Brain microvascular endothelial cell (primary cell): ENCODE measurements around the gene ALDH1B1.

Source experiments
- DNase-seq: peaks from one replicate; pipeline ENCODE4 v3.0.0-alpha.2; 2020
- H3K27ac ChIP-seq: fragments of 250-450 bp; sonication (Bioruptor Pico); 2 replicates; pipeline ENCODE4 v1.5.1; 2020; ENCODE audit warnings: mild to moderate bottlenecking, moderate library complexity
- H3K27me3 ChIP-seq: fragments of 250-450 bp; sonication (Bioruptor Pico); replicated peaks from 2 replicates; pipeline ENCODE4 v1.5.1; 2020; ENCODE audit warnings: mild to moderate bottlenecking
- H3K36me3 ChIP-seq: fragments of 250-450 bp; sonication (Bioruptor Pico); replicated peaks from 2 replicates; pipeline ENCODE4 v1.5.1; 2020; ENCODE audit warnings: mild to moderate bottlenecking
- H3K4me3 ChIP-seq: 2 replicates; pipeline ENCODE4 v1.5.1; 2011; ENCODE audit warnings: low read depth, mild to moderate bottlenecking, control low read depth, low read length, moderate library complexity
- in situ Hi-C: cut with HindIII; loops from 2 replicates; pipeline ENCODE4 v1.10.0; 2017; ENCODE audit warnings: low sequenced_read_pairs, low pct_ligation_motif_present
- TF ChIP-seq, protein P1 (sequence below): IDR thresholded peaks from 2 replicates; pipeline ENCODE4 v1.5.1; 2011; ENCODE audit warnings: low read depth, mild to moderate bottlenecking, moderate library complexity, low read length, control low read depth, inconsistent platforms; ENCODE audit errors: missing control alignments

ALDH1B1 gene

DNA sequence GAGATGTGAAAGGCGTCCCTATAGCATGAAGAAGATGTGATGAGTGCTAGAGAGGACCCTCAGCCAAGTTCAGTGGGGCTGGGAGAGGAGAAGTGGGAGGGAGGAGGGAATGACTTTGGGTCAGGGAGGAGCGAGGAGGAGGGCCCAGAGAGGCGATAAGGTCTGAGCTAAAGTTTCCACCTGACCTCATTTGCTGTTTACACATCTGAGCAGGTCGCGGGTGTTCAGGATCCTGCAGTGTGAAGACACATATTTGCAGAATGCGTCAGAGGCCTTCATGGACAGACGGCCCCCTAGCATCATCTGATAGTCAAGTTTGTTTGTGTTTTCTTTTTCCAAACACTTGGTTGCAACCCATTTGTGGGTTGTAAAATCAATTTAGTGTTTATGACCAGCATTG lies 50.7 kb downstream of the ALDH1B1 start:
- DNase-seq: peak; percentile 31
- in situ Hi-C loops: no loop called here
- Histone ChIP-seq H3K27ac (no peak overlapping the region), H3K27me3 (peaks cover 4% of the 10 kb centered on the region), H3K36me3 (no peaks in the 10 kb centered on the region), H3K4me3 (no peak overlapping the region)
- TF ChIP-seq, protein P1, sequence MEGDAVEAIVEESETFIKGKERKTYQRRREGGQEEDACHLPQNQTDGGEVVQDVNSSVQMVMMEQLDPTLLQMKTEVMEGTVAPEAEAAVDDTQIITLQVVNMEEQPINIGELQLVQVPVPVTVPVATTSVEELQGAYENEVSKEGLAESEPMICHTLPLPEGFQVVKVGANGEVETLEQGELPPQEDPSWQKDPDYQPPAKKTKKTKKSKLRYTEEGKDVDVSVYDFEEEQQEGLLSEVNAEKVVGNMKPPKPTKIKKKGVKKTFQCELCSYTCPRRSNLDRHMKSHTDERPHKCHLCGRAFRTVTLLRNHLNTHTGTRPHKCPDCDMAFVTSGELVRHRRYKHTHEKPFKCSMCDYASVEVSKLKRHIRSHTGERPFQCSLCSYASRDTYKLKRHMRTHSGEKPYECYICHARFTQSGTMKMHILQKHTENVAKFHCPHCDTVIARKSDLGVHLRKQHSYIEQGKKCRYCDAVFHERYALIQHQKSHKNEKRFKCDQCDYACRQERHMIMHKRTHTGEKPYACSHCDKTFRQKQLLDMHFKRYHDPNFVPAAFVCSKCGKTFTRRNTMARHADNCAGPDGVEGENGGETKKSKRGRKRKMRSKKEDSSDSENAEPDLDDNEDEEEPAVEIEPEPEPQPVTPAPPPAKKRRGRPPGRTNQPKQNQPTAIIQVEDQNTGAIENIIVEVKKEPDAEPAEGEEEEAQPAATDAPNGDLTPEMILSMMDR: no peak

DNA sequence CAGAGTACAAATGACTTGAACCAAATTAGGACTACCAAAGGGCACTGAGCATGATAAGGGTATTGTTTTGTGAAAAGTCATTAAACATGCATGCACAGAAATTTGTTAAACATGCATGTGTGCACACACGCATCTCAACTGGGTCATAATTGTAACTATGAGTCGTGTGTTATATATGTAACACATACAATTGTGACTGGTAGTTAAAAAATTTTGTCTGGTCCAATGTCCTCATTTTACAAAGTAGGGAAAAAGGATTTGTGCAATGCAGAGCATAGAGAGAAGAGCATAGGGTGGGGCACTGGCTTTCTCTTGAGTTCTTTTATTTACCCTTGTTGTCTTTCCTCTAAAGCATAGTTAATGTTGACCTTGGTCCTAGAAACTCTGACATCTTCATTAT lies 51.1 kb downstream of the ALDH1B1 start:
- DNase-seq: no peak
- TF ChIP-seq, protein P1: no peak
- Histone ChIP-seq H3K4me3 (no peak overlapping the region), H3K27me3 (peaks cover 4% of the 10 kb centered on the region), H3K36me3 (no peaks in the 10 kb centered on the region), H3K27ac (no peak overlapping the region)
- in situ Hi-C loops: no loop called here

DNA sequence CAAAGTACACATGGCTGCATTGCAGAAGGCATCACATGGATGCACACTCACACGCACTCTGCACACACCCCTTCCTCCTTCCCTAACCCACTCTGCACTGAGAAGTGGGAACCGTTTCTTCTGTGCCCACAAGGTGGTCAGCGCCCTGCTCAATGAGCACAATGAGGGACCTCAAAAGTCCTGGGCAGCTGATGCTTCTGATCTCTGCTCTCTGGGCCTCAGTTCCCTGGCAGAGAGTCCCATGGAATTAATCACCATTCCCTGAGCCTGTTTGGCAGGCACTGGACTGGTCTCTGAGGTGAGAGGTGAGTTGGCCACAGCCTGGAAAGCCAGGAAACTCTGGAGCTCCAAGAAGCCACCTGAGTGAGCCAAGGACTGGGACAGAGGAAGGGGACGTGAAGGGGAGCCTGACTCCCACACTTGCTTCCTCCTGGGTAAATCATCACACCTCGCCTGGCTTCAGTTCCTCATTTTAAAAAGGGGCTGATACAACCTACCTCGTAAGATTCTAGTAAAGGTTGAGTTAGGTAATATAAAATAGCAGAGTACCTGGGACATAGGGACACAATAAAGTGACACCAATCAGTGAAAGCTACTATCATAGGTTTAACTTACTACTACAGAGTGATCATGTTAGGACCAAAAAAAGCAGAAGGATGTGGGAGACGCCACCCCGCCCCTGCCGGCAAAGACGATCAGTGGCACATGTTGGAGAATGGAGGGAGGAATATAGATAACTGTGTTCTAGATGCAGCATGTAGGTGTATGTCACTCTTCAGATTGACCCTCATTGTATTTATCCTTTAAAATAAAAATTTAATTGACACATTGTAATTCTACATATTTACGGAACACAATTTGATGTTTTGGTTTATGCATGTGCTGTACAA lies 52.9 kb downstream of the ALDH1B1 start:
- Histone ChIP-seq H3K36me3 (no peaks in the 10 kb centered on the region), H3K27me3 (peaks cover 4% of the 10 kb centered on the region), H3K4me3 (no peak overlapping the region), H3K27ac (no peak overlapping the region)
- no peak for DNase-seq
- TF ChIP-seq, protein P1: no peak
- in situ Hi-C loops: no loop called here

DNA sequence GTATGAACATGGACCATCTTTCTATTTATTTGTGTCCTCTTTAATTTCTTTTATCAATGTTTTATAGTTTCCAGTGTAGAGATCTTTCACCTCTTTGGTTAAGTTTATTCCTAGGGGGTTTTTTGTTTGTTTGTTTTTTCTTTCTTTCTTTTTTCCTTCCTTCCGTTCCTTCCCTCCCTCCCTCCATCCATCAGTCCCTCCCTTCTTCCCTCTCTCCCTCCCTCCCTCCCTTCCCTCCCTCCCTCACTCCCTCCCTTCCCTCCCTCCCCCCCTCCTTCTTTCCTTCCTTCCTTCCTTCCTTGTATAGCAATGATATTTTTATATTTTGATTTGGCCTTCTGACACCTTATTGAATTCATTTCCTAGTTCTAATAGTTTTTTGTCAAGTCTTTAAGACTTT lies 55.2 kb downstream of the ALDH1B1 start:
- TF ChIP-seq, protein P1: no peak
- in situ Hi-C loops: no loop called here
- no peak for DNase-seq
- Histone ChIP-seq H3K27me3 (peaks cover 4% of the 10 kb centered on the region), H3K36me3 (no peaks in the 10 kb centered on the region), H3K4me3 (no peak overlapping the region), H3K27ac (no peak overlapping the region)
